Fibroblast of lung (primary cell): ENCODE measurements around the gene SAMSN1. TPM values are rescaled to one million over a fixed set of nuclear protein-coding genes. Genes with fewer than 3 reads are reported as not detected.

Experiments used
- DNase-seq, 2 donors: peaks; one replicate each; pipeline versions ENCODE4 v3.0.0 to v3.0.0-alpha.2; 2010; ENCODE audit warnings: low read depth in 2 of 2
- H2AFZ ChIP-seq: 2 replicates; pipeline ENCODE4 v1.5.1; 2012; ENCODE audit warnings: low read length, control low read depth, inconsistent platforms
- H3K27ac ChIP-seq: 2 replicates; pipeline ENCODE4 v1.5.1; 2011; ENCODE audit warnings: low read length, control low read depth; ENCODE audit not compliant: insufficient read depth
- H3K27me3 ChIP-seq: 2 replicates; pipeline ENCODE4 v1.5.1; 2011; ENCODE audit warnings: mild to moderate bottlenecking, low read length; ENCODE audit not compliant: control insufficient read depth, insufficient read depth
- H3K36me3 ChIP-seq: 2 replicates; pipeline ENCODE4 v1.5.1; 2011; ENCODE audit warnings: low read length; ENCODE audit not compliant: control insufficient read depth, insufficient read depth
- H3K4me1 ChIP-seq: 2 replicates; pipeline ENCODE4 v1.5.1; 2011; ENCODE audit warnings: low read length; ENCODE audit not compliant: control insufficient read depth, insufficient read depth; ENCODE audit errors: extremely low read depth
- H3K4me2 ChIP-seq: 2 replicates; pipeline ENCODE4 v1.5.1; 2011; ENCODE audit warnings: low read length, control low read depth; ENCODE audit not compliant: insufficient read depth; ENCODE audit errors: extremely low read depth
- H3K4me3 ChIP-seq, 4 experiments: fragments of 200-600 bp in 1 of 4; sonication (generic) in 1 of 4; replicated peaks in 1 of 4; 2 replicates each; pipeline ENCODE4 v1.5.1; 2011 to 2016; ENCODE audit warnings: low read length in 4 of 4, low read depth in 3 of 4, mild to moderate bottlenecking in 3 of 4, control low read depth in 2 of 4, inconsistent platforms in 1 of 4, mixed read lengths in 1 of 4; ENCODE audit not compliant: insufficient read depth in 1 of 4; ENCODE audit errors: control extremely low read depth in 1 of 4
- H3K79me2 ChIP-seq: 2 replicates; pipeline ENCODE4 v1.5.1; 2012; ENCODE audit warnings: mild to moderate bottlenecking, low read length, inconsistent platforms; ENCODE audit not compliant: control insufficient read depth, insufficient read depth
- H3K9ac ChIP-seq: 2 replicates; pipeline ENCODE4 v1.5.1; 2011; ENCODE audit warnings: mild to moderate bottlenecking, low read length, control low read depth; ENCODE audit not compliant: insufficient read depth
- H3K9me3 ChIP-seq: 2 replicates; pipeline ENCODE4 v1.5.1; 2012; ENCODE audit warnings: low read depth, low read length; ENCODE audit not compliant: control insufficient read depth, insufficient read depth
- H4K20me1 ChIP-seq: 2 replicates; pipeline ENCODE4 v1.5.1; 2011; ENCODE audit warnings: low read length; ENCODE audit not compliant: control insufficient read depth, insufficient read depth; ENCODE audit errors: extremely low read depth
- EZH2 ChIP-seq: IDR thresholded peaks from 2 replicates; pipeline ENCODE4 v1.5.1; 2012; ENCODE audit warnings: low read length, control low read depth, mild to moderate bottlenecking; ENCODE audit errors: missing control alignments
- polyA plus RNA-seq, 2 donors: library from polyadenylated mRNA; depleted of rRNA in 1 of 2; stranded (reverse) in 1 of 2; unstranded in 1 of 2; fragments of >200 nt; gene quantifications; 2 replicates each; pipeline ENCODE4 v1.2.1, GENCODE V29; 2011 to 2012; ENCODE audit warnings: missing spikeins in 1 of 2
- total RNA-seq: library from RNA; depleted of rRNA; stranded (reverse); fragments of >200 nt; gene quantifications from 2 replicates; pipeline ENCODE4 v1.2.1, GENCODE V29; 2014
- TF ChIP-seq, protein P1 (sequence below), 2 donors: IDR thresholded peaks in 1 of 2; conservative IDR thresholded peaks in 1 of 2; 1 replicate in 1 of 2; 2 replicates in 1 of 2; pipeline ENCODE4 v1.5.1; 2011 to 2012; ENCODE audit warnings: low read length in 2 of 2, control low read depth in 1 of 2, inconsistent platforms in 1 of 2, low read depth in 1 of 2, mild to moderate bottlenecking in 1 of 2

SAMSN1 gene
- total and polyA plus RNA-seq, 2 donors (not counting 1 experiment from before 2014, with no cell fraction given), result not detected

DNA sequence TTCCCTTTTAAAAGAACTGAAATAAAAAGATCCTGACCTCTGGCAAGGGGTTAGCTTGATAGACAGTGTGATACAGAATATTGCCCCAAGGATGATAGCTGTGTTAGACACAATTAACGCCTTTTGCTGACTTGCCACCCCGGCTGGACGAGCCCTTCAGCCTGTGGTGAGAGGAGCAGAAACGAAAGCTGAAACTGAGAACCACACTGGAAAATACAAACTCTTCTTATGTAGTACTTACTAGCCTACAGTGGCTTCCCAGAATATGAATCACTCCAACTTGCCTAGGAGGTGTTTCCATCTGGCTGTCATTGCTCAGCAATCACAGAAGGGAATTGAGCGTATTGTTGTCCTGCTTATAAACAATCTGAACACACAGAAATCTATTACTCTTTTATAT, 22.9 kb downstream of the SAMSN1 start:
- no peaks in the 10 kb centered on the region for H3K79me2 ChIP-seq

DNA sequence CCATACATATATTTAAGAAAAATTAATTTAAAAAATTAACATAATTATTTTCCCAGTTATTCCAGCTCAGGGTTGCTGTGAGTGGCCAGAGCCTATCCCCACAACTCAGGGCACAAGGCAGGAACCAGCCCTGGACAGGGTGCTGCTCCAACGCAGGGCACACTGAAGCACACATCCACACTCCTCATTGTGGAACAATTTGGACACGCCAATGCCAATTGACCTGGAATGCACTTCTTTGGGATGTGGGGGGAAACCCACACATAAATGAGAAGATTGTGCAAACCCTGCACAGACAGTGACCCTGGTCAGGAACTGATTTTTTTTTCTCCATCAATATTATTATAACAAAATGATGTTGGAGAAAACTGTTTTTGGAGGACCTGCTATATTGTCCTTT, 23.4 kb downstream of the SAMSN1 start:
- no peaks in the 10 kb centered on the region for H3K27me3 ChIP-seq
- no peak for DNase-seq
- H3K4me2 ChIP-seq, result no peak overlapping the region
- no peaks in the 10 kb centered on the region for H3K4me1 ChIP-seq
- H2AFZ ChIP-seq, result no peak overlapping the region
- no peaks in the 10 kb centered on the region for H4K20me1 ChIP-seq
- TF ChIP-seq, protein P1, sequence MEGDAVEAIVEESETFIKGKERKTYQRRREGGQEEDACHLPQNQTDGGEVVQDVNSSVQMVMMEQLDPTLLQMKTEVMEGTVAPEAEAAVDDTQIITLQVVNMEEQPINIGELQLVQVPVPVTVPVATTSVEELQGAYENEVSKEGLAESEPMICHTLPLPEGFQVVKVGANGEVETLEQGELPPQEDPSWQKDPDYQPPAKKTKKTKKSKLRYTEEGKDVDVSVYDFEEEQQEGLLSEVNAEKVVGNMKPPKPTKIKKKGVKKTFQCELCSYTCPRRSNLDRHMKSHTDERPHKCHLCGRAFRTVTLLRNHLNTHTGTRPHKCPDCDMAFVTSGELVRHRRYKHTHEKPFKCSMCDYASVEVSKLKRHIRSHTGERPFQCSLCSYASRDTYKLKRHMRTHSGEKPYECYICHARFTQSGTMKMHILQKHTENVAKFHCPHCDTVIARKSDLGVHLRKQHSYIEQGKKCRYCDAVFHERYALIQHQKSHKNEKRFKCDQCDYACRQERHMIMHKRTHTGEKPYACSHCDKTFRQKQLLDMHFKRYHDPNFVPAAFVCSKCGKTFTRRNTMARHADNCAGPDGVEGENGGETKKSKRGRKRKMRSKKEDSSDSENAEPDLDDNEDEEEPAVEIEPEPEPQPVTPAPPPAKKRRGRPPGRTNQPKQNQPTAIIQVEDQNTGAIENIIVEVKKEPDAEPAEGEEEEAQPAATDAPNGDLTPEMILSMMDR (conservative IDR thresholded peaks at IDR 0.05 in 1 of 2, IDR thresholded peaks at IDR 0.05 in 1 of 2; ENCODE audit: low read depth in 1 of 2, low read length in 2 of 2), result no peak
- no peaks in the 10 kb centered on the region for H3K9me3 ChIP-seq
- H3K9ac ChIP-seq, result no peak overlapping the region
- no peaks in the 10 kb centered on the region for H3K36me3 ChIP-seq
- no peak overlapping the region for H3K4me3 ChIP-seq
- no peak overlapping the region for H3K27ac ChIP-seq
- no peaks in the 10 kb centered on the region for H3K79me2 ChIP-seq

More for the DNA sequence above, 22.9 kb downstream of the SAMSN1 start:
- Histone ChIP-seq H3K4me3 (no peak overlapping the region), H4K20me1 (no peaks in the 10 kb centered on the region), H3K4me2 (peak overlapping the region; percentile 15), H3K27ac (no peak overlapping the region), H3K36me3 (no peaks in the 10 kb centered on the region), H3K4me1 (no peaks in the 10 kb centered on the region), H2AFZ (no peak overlapping the region), H3K9ac (no peak overlapping the region), H3K27me3 (no peaks in the 10 kb centered on the region), H3K9me3 (no peaks in the 10 kb centered on the region)
- no peak for DNase-seq
- TF ChIP-seq, protein P1 (conservative IDR thresholded peaks at IDR 0.05 in 1 of 2, IDR thresholded peaks at IDR 0.05 in 1 of 2; ENCODE audit: low read depth in 1 of 2, low read length in 2 of 2), result no peak
- no peak for TF ChIP-seq EZH2

DNA sequence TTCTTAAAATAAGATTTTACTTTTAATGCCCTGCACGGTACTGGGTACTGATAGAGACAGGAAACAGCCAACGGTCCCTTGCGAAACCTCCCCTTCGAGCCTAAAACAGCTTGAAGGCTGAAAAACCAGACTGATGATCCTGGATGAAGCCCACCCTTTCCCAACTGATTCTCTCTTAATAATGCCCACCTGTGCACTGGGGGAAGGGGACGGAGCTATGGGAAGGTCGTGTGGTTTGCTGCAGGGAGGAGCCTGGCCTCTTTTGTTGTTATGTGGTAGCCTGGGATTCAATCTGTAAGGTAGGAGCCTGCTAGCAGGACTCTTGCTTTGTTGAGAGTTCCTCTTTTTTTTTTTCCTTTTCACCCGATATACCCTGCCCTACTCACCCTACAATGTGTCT, 25.6 kb downstream of the SAMSN1 start:
- Histone ChIP-seq H3K4me1 (no peaks in the 10 kb centered on the region), H3K79me2 (no peaks in the 10 kb centered on the region), H2AFZ (no peak overlapping the region), H3K9ac (no peak overlapping the region), H3K27me3 (no peaks in the 10 kb centered on the region), H4K20me1 (no peaks in the 10 kb centered on the region), H3K27ac (no peak overlapping the region), H3K4me3 (no peak overlapping the region), H3K4me2 (no peak overlapping the region), H3K9me3 (no peaks in the 10 kb centered on the region), H3K36me3 (no peaks in the 10 kb centered on the region)
- DNase-seq, result no peak
- TF ChIP-seq, protein P1 (conservative IDR thresholded peaks at IDR 0.05 in 1 of 2, IDR thresholded peaks at IDR 0.05 in 1 of 2; ENCODE audit: low read depth in 1 of 2, low read length in 2 of 2), result no peak
- no peak for TF ChIP-seq EZH2
